HPDE6-E6E7 (cell line): Measurements from ENCODE around the gene LHX2.

Source experiments
- DNase-seq: peaks from one replicate; pipeline ENCODE4 v3.0.0; 2011; ENCODE audit warnings: missing footprints; ENCODE audit errors: extremely low spot score

LHX2 gene

DNA sequence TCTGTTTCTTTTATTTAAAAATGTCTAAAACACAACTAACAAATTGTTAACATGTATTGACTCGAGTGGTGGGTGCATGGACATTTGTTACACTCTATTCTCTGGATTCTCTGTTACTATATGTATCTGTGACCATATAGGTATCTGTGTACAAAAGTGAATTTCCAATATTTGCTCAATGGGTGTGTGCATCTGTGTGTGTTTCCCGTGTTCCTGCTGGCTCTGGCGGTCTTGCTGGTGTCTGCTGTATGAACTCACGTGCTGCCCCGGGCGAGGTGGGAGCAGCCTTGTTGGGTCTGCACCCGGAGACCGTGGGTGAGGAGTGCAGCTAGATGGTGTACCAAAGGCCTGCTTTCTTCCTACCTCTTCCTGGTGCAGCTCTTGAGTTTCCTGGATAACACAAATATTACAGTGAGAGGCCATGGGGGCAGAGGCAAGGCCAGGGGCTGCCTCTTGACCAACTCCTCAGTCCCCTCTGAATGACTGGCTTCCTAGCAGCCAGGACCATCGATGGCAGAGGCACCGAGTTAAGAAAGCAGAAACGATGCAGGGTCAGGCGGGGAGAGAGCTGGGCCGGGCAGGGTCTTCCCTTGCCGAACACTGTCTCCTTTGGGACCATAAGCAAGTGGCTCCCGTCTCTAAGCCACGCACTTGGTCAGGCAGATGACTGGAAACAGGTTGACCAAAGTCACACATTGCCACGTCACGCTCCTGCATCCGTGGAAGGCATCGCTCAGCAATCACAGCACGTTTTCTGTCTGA, 49.5 kb downstream of the LHX2 start:
- DNase-seq, result no peak

DNA sequence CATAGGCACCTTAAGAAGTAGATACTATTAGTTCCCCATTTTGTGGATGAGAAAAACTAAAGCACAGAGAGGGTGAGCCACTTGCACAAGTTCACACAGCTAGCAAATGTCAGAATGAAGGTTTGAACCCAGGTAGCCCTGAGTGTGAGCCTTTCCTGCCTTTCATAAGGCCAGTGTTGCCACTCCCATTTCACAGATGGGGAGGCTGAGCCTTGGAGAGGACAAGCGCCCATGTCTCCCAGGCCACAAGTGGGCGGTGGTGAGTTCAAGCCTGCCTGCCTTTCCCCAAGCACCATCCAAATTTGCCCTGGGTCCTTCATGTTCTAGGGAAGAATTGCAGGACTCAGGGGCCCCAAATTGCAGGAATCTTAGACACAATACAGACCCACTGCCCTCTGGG, 50.6 kb downstream of the LHX2 start:
- no peak for DNase-seq

DNA sequence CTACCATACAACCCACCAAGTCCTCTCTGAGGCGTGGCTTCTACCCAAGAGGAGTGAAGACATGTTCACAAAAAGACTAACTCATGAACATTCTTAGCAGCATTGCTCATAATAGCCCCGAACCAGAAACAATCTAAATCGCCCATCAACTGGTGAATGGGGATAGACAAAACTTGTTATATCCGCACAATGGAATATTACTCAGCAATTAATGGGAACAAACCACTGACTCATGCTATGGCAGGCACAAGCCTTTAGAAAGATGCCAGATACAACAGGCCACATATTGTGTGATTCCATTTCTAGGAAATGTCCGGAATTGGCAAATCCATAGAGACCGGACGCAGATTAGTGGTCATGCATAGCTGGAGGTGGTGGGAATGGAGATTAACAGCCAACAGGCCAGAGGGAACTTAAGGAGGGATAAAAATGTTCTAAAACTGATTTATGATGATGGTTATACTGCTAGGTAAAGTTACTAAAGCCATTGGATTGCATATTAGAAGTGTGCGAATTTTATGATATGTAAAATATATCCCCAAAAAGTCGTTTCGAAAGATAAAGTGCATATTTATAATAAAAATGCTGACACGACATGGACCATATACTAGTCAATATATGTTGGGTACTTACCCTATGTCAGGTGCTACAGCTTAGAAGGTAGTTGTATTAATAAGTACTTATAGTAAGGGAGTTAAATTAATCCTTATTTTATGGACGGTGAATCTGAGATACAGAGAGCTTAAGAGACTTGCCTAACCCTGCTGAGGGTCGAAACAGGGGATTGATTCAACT, 55.4 kb downstream of the LHX2 start:
- DNase-seq, result no peak

DNA sequence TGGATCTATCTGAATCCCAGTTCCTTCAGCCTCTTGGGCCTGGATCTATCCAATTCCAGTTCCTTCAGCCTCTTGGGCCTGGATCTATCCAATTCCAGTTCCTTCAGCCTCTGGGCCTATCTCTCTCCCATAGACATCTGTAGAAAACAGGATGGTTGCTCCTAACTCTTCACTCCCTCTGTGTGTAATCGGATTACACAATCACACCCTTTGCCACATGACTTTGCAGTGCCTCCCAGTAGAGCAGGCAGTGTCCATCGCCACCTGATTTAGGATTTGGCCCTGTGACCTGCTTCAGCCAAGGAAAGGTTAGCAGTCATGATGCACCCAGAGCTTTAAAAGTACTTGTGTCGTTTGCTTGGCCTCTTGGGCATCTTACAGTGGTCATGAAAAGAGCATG, 56.7 kb downstream of the LHX2 start:
- DNase-seq, result no peak

DNA sequence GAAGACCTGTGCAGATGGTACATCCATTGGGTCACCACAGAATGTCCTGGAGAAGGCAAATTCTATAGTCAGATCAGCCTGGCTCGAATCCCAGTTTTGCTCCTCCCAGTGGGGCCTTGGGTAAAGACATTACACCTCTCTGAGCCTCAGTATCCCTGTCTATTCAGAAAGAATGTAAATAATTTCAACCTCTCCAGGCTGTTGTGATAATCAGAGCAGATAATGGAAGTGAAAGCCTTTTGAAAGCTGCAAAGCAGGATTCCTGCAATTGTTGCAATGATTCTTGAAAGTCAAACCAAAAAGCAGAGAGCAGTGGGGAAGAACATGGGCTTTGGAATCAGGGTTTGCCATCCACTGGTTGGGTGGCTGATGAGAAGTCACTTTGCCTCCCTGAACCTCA, 63.2 kb downstream of the LHX2 start:
- no peak for DNase-seq

DNA sequence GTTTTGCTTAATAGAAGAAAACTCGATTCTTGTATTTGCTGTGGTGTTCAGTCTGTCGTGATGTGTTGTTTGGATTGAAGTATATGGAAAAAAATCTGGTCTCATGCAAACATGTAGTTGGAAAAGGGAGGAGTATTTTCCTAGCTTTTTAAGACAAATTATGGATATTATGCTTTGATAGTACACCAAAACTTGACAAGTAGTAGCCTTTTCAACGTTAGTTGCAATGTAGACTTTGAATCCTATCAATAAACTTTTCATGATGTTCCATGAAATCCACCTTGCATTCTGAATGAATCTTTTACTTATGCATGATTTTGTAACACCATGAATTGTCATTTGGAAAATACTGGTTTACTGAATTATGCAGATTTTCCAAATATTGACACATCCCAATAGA, 64.2 kb downstream of the LHX2 start:
- DNase-seq, result no peak

DNA sequence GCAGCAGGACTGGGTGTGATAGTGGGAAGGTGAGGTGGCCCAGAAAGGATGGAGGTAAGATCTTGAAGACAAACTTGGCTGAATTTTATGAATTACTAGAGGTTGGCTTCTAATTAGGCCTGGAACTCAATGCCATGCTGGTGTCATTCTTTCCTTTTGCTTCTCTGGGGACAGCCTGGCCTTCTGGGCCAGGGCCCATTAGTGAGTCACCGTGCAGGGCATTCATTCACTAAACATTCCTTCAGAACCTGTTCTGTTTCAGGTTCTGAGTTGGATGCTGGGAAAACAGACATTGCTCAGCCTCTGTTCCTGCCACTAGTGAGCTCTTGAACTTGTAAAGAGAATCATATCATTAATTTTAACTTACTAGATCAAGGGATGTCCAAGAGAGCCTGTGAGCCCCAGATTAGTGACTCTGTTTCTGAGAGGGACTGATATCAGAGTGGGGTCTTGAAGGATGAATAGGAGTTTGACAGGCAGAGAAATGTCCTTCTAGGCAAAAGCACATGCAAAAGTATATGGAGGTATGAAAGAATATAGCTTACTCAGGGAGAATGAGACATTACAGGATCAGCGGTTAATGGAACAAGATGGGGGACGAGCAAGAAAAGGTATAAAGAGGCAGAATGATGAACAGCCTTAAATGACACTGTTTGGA, 66.5 kb downstream of the LHX2 start:
- DNase-seq, result no peak

DNA sequence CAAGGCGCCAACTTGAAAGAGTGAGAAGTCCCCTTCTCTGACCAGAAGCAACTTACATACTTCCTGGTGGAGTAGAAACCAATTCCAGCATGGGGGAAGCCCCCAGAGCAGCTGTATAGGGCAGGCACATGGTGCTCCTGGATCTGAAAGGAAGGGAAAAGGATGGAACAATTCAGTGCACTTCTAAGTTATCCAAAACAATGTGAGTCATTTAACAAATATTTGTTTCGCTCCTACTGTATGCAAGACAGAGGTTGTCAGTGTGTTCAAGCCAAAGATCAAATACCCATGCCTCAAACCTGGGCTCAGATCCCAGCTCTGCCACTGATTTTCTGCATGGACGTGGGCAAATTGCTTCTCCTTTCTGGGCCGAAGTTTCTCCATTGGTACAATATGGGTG, 67.1 kb downstream of the LHX2 start:
- no peak for DNase-seq

DNA sequence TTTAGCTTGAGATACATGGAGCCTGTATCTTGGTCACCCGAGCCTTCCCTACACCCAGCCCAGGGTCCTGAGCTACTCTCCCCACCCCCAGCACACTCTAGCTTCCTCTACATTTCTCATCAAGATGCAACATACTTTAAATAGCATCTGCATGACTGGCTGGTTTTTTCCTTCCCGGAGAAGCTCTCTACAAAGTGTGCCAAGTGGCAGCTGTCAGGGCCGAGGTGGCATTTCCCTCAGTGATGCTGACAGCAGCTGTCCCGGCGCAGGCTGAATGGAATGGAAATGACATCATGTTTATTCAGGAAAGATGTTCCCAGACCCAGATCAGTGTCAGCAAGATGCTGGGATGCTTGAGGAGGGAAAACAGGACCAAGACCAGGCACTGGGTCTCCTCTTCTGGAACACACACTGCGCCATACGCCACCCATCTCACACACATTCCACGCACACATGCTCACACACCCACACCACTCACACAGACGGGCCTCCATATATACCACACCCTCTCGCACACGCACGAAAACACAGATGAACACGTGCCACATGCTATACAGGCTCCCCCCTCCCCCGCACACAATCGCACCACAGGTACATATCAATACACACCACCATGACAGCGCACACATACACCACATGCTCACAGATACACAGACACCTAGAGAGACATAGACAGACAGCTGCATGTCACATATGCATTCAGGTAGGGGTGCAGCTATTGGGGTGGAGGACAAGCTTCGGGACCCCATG, 67.8 kb downstream of the LHX2 start:
- no peak for DNase-seq

DNA sequence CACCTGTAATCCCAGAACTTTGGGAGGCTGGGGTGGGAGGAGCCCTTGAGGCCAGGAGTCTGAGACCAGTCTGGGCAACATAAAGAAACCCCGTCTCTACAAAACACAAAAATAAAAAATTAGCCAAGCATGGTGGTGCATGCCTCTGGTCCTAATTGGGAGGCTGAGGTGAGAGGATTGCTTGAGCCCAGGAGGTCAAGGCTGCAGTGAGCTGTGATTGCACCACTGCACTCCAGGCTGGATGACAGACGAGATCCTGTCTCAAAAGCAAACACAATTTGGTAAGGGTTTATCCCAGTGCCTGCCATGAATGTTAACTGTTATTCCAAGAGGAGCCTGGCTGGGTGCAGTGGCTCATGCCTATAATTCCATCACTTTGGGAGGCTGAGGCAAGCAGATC, 71.1 kb downstream of the LHX2 start:
- DNase-seq, result no peak
